Measurements from ENCODE around the gene VPS26B.

The VPS26B gene

DNA sequence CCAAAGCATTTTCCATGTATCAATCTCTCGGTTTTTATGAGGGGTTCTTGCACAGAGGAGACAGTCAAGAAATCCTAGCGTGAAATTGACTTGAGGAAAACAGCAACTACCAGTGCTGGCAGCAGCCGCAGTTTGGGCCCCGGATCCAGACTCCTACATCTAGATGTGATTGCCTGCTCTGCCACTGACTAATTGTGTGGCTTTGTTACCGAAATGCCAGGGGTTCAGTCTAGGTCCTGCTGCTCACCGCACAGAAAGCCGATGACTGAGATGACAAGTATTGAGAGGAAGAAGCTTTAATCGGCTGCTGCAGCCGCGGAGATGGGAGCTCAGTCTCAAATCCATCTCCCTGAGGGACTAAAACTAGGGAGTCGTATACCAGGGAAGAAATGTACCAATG lies 43.5 kb downstream of the VPS26B start:
- H3K27ac ChIP-seq = no peak overlapping the region
- TF ChIP-seq, protein P1, sequence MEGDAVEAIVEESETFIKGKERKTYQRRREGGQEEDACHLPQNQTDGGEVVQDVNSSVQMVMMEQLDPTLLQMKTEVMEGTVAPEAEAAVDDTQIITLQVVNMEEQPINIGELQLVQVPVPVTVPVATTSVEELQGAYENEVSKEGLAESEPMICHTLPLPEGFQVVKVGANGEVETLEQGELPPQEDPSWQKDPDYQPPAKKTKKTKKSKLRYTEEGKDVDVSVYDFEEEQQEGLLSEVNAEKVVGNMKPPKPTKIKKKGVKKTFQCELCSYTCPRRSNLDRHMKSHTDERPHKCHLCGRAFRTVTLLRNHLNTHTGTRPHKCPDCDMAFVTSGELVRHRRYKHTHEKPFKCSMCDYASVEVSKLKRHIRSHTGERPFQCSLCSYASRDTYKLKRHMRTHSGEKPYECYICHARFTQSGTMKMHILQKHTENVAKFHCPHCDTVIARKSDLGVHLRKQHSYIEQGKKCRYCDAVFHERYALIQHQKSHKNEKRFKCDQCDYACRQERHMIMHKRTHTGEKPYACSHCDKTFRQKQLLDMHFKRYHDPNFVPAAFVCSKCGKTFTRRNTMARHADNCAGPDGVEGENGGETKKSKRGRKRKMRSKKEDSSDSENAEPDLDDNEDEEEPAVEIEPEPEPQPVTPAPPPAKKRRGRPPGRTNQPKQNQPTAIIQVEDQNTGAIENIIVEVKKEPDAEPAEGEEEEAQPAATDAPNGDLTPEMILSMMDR (conservative IDR thresholded peaks at IDR 0.05) = no peak

DNA sequence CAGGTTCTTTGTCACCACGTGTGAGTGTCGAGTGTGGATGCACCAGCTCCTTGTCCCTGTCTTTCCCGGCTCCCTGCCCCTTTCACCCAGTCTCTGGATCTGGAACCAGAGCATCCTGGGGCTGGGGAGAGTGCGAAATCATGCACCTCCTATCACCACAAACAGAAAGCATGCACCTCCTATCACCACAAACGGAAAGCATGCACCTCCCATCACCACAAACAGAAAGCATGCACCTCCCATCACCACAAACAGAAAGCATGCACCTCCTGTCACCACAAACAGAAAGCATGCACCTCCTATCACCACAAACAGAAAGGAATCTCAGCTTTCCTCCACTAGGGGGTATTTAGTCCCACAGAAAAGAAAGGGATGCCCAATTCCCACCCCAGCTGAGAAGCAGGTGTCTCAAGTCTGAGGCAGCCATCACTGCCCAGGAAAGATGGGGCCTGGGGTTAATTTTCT lies 45.8 kb downstream of the VPS26B start:
- H3K27ac ChIP-seq = no peak overlapping the region
- TF ChIP-seq, protein P1 (conservative IDR thresholded peaks at IDR 0.05) = peak; percentile 50

DNA sequence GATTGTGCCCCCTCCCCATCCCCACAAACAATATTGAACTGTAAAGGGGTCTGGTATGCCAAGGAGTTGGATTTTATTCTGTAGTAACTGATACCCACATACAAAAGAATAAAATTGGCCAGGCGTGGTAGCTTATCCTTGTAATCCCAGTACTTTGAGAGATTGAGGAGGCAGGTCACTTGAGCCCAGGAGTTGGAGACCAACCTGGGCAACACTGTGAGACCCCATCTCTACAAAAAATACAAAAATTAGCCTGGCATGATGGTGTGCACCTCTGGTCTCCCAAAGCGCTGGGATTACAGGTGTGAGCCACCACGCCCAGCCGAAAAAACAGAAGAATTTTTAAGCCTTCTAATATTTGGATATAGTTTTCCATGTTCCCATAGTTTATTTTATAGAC lies 47.5 kb downstream of the VPS26B start:
- TF ChIP-seq, protein P1 (conservative IDR thresholded peaks at IDR 0.05) = no peak
- H3K27ac ChIP-seq = no peak overlapping the region

DNA sequence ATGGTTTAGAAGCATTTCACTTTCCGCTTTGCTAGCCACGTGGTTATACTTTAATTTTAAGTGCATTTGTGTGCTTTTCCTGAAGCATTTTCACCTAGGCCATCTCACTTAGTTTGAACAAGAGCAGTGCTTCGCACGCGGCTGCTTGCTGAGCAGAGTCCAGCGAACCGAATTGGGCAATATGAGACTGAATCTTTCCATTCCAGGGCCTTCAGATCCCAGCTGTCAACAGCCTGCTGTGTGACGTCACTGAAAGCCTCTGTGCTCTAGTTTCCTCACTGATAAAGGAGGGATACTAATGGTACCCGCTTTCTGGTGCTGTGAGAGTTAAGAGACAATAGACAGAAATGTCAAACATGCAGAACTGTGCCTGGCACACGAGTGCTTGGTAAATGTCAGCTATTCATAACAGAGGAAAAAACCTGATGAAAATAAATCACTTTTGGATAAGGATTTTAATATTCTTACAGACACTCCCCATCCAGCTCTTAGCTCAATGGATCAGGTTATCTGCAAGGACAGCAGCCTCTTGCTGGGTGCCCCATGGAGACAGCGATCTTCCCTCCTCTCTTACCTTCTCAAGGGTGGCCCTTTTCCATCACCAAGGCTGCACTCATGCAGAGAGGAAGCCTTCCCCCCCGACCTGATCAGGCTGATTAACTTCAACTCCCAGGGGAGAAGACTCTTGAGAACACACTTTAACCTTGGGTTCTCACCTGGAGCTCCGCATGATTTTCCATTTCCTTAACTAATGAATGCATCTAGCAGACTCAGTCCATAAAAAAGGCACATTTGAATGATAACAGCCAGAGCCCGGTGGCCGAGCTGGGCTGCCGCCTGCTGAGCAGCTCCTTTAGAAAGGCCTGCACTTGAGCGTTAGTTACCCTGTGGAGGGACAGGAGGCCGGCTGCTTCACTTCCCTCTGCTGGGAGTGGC lies 48.2 kb downstream of the VPS26B start:
- TF ChIP-seq, protein P1 (conservative IDR thresholded peaks at IDR 0.05) = no peak
- H3K27ac ChIP-seq = no peak overlapping the region

DNA sequence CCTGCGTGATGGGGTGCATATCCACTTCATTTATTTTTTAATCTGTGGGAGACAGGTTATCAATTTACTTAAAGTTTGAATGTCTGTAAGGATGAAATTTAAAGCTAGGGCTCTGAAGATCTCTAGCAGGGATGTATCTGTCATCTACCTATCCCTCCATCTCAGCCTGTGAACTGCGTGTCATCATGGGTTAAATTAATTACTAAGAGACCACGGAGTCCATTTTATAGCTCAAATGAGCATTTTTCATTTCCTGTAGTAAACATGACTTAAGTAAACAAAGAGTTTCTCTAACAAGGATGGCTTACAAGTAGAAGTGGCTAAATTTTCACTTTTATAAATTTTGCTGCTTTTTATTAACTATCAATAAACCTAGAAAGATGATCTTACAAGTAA lies 48.8 kb downstream of the VPS26B start:
- TF ChIP-seq, protein P1 (conservative IDR thresholded peaks at IDR 0.05) = no peak
- no peak overlapping the region for H3K27ac ChIP-seq

DNA sequence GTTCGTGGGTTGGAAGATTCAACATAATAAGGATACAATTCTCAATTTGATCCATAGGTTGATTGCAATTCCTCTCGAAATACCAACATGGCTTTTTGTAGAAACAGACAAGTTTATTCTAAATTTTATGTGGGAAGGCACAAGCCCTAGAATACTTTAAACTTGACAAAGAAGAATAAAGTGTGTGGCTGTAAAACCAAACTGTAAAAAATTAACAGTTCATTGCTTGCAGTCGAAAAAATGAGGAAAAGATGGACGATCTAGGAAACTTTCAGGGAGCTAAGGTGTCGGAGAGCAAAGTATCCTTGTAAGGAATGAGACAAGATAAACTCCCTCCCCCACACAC lies 50.7 kb downstream of the VPS26B start:
- H3K27ac ChIP-seq = no peak overlapping the region
- TF ChIP-seq, protein P1 (conservative IDR thresholded peaks at IDR 0.05) = no peak

DNA sequence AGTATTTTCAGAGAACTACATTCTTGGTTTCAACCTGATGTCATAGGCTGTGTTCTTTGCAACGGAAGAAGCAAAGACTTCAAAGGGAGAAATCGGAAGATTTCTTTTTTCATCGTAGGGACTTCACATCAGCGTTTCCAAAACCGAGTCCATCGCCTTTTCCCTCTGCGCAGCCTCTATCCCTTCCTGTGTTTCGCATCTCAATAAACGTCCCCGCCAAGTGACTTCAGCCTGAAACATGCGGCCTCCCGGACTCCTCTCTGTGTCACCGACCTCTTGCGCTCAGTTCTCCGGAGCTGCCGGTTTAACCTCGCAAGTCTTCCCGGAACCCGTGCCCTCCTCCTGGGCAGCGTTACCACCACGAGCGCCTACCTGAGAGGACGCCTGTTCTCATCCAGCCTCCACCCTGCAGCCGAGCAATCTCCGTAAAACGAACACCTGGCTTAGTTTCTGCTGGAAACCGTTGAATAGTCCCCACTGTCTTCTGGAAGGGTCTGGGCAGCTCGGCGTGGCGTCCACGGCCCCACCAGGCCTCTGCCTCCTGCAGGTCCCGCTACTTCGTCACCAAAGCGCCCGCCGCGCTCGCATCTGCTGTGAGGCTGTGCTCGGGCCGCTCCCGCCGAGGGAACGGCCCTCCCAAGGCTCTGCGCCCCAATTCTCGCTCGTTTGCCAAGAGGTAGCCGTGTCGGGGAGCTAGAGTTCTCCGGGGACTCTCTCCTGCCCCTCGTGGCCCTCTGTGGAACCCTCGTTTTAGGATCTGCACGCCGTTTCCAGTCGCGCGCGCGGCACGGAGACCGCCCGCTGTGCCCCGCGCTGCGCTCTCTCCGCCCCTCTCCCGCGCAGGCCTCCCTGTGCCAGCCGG lies 51.3 kb downstream of the VPS26B start, which contains the start of gene GLB1L3:
TSS of gene GLB1L3 (plus strand) at position 846 of the 862 bp plus-strand sequence. CDS start 362 bp downstream, outside the sequence.
- H3K27ac ChIP-seq = peak within 1 kb of the TSS; percentile 38; the same call in 1 of the 2 replicates
- TF ChIP-seq, protein P1 (conservative IDR thresholded peaks at IDR 0.05) = peak; percentile 68
